HG03103 (cell line): ENCODE results near the gene FARS2.

Experiments
- ATAC-seq: cut with Tn5 transposase; IDR thresholded peaks from one replicate; pipeline ENCODE4 v1.9.1; 2021; ENCODE audit warnings: low read depth; ENCODE audit not compliant: unreplicated experiment

FARS2 gene

DNA sequence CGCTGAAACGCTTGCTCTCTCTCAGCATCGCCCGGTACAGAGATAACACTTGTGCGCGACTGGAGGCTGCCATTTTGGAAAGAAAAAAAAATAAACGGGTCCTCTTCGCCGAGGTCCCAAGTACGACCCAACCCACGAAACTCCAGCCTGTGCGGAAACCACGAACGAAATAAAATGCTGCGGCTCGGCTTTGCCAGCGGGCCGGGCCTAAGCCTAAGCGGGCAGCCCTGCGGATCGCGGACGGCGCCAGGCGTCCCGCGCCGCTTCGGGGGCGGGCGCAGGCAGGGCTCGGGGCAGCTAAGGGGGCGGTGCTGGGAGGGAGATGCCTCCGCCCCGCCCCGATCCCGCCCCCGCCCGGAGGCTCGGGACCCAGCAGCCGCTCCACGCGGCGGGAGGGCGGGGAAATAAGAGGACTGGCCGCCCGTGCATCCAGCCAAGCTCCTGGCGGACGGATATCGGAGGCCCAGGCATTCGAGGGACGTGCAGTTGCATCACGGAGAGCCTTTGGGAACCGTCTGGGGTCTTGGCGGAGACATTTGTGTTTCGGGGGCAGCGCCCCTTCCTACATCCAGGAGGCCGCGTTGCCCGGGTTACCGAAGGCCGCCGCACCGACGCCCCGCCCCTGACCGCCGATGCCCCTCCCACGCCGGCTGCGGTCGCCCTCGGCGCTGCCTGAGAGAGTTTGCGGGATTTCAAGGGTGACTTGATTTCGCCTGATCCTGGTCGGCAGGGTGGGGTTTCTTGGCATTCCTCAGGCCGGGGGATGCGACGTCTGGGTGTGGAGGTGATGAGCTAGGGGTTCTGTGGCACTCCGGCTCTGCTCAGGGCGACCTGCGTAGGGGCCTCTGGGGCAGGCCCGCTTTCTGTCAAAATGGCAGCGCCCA, at the start of gene FARS2, which contains the start of gene LYRM4:
Gene FARS2, plus strand, starts transcription at position 853 of the 884 bp plus-strand sequence.
Gene LYRM4, minus strand, starts transcription at position 290 of the 884 bp plus-strand sequence. Its CDS starts 217 bp downstream, at position 73.
- ATAC-seq = peak; percentile 60

DNA sequence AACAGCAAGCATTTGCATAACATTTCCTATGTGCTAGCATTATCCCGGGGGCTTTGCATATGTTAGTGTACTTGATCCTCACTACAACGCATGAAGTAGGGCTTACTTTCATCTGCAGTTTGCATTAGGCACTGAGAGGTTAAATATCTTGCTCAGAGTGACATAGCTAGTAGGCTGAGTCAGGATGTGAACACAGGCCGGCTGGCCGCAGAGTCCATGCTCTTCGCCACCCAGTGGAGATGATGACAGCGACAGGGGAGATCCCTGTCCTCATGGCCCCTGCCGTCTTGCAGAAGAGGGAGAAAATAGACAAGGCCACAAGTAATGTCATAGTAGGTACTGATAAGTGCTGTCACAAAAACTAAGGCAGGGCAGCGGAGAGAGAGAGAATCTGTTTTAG, 47.5 kb upstream of the FARS2 start:
- no peak for ATAC-seq

DNA sequence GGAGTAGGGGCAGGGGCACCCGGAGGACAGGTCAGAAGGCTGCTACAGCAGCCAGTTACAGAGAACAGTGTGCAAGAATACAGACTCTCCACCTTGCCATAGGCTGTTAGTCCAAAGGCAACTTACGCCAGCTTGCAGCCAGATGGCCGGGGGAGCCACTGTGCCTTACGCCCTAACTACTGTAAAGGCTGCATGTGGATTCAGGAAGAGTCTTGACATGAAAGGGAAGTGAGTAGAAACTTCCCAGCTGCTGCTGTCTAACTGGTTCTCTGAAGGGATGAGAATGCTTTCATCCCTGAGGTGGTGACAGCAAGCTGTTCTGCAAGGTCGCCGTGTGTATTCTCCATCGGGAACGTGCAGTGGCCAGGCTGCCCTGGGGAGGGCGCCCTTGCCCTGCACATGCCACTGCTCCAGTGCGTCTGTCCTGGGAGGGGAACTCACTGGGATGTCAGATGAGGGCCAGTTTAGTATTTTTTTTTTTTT, 46.7 kb upstream of the FARS2 start:
- ATAC-seq = no peak

DNA sequence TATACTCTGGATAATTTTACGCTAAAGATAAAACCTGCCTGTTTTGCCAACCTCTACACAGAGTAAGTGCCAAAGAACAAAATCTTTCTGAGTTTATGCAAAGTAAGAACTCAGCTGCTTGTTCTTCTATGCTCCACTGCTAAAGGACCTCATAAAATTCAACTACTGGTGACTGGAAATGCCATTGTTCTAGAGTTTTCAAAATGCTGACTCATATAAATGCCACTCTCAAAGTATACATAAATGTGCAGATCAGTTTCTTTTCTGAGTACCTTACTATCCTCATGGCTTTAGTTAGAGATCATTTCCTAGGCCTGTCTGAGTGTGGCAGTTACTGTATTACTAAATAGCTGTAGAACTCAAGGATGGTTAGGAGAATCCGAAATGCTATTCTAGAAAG, 46.2 kb upstream of the FARS2 start:
- no peak for ATAC-seq

DNA sequence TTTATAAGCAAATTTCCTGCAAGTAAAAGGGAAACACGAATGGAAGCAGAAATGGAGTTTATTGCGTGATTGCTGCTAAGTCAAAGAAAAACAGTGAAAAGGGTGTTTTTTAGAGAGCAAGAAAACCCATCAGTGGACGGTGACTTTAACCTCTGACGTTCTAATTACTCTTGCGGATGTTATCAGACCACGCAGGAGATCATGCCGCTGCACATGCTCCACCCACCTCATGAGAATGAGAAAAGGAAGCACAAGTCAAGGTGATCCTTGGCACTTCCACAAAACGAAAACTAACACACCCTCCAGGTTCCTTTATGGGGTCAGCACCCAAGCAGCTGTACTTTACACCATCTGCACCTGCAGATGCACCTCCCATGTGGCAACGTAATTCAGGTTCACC, 45.5 kb upstream of the FARS2 start:
- ATAC-seq = no peak

DNA sequence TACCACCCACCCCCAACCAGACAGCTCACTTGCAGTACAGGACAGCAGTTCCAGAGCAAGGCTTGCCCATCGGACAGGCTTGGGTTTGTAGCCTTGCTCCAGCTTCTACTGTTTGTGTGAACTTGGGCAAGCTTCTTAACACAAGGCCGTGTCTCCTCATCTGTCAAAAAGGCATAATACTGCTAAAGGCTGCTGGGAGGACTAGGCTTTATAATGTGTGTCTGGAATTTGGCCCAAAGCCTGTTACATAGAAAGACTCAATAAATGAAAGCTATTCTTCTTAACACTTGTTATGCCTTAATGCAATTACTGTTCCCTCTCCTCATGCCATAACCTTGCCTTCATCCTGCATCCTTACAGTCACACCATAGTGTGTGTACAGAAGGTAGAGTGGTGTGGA, 44.0 kb upstream of the FARS2 start:
- ATAC-seq = no peak

DNA sequence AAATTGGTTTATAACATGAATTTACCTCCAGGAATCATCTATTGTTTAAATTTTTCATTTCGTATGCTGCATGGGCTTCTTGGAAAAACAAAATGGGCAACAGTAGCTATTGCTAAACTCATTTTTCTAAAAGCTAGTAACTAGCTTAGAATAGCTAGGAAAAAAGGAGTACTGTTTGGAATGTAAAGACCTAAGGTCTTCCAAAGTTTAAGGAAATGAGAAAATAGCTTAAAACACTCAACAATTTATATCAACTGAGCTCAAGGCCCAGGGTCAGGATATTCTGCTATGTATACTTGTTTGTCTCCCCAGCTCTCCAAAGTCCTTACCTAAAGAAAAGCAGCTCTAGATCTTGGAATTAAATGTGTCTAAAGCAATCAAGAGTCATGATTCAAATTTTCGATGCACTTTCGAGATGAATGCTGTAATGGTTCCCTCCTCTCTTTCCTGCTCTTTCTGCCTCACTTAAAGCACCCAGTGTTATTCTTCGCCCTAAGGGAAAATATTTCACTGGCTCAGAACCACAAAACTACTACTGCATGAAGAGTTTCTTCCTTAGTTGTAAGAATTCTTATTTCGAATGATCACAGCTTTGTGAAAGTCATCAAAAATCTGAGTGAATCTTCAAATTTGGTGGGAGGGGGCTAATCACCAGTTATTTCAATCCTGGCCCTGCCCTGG, 42.2 kb upstream of the FARS2 start:
- no peak for ATAC-seq

DNA sequence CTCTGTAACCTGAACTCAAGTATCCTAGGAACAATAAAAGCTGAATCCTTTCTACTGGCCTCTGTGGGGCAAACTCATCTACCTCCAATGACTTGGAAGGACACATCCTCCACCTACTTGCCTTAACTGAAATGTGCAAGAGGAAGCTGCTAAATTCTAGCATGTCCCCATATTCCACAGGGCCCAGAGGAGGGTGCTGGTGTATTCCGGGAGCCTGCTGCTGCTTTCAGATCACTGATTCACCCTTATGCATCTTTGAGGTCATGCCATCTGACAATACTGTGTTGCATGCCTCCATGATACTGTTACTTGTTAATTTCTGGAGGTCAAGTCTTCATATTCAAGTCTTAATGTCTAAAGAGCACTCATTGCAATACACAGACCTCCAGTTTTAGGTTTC, 40.9 kb upstream of the FARS2 start:
- ATAC-seq = no peak

DNA sequence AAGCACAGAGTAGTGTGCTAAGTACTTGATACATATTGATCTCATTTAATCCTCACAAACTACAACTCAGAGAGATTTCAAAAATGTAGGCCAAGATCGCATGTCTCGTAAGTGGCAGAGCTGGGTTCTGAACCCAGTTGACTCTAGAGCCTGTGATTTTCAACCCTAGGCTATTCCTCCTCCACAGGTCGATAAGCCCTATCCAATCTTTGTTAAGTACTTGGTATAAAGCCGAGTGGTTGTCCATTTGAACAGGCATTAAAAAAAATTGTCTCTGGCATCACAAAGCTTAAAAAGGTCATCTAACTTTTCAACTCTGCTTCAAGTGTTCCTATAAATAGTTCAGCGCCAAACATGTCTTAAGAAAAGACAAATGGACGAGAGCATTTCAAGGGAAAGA, 38.0 kb upstream of the FARS2 start:
- ATAC-seq = no peak

DNA sequence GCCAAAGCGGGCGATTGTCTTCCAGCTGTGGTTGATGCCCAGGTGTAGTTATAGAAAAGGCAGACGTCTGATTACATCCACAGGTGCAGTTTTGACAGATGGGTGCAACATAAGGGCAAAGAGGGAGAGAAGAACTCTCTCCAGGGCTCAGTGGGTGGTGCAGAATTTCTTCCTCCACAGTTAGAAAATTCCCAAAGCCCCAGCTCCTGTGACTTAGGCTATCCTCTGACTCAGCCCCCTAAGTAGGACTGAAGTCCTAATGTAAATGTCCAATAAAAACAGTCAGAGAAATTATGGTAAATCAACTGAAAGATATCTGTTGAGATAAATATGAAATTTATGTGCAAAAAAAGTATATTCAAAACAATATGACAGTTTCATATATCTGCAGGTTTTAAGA, 32.0 kb upstream of the FARS2 start:
- no peak for ATAC-seq

DNA sequence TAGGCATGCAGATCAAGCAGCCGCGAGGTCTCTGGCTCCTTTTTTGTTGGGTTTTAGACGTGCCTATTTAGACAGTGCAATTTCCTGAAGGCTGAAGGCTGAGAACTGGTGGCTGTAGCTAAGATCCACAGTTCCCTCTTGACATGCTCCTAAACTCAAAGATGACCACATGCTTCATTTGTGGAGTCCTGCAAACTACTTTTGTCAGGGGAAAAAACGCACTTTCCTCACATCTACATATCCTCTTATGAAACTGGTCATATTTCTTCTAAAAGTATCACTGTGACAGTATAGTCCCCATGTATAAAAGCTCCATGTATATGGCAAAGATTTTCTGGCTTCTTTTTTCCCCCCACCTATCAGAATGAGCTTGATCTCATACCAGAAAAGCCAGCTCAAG, 31.2 kb upstream of the FARS2 start:
- no peak for ATAC-seq

DNA sequence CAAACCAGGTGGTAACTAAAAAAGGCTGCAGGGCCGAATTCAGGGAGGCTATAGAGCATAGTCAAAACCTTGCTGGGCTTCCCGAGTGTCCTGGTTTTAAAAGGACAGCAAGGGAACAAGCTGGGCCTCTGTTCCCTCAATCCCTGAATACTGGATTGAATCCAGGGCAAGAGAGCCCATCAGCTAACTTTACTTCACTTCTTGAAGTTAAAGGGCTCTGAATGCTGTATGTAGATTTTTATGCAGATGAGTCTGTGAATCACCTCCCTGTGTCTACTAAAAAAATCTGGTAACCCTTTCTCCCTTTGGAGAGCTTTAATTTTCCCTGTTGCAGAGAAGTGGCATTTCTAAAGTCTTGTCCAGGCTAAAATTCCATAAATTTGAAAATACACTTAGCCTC, 30.0 kb upstream of the FARS2 start:
- ATAC-seq = no peak

DNA sequence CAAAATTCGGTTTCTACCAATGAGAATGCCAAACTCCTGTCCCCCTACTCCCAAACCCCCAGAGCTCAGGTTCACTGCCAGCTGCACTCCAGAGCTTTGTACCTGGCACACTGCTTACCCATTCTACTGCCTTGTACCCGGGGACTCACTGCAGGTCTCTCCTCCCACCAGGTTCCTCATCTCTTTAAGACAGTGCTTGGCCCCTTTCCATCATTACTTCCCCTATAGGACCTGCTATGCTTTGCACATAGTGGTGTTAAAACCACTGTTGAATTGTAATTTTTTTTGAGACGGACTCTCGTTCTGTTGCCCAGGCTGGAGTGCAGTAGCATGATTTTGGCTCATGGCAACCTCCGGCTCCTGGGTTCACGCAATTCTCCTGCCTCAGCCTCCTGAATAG, 26.4 kb upstream of the FARS2 start:
- ATAC-seq = no peak

DNA sequence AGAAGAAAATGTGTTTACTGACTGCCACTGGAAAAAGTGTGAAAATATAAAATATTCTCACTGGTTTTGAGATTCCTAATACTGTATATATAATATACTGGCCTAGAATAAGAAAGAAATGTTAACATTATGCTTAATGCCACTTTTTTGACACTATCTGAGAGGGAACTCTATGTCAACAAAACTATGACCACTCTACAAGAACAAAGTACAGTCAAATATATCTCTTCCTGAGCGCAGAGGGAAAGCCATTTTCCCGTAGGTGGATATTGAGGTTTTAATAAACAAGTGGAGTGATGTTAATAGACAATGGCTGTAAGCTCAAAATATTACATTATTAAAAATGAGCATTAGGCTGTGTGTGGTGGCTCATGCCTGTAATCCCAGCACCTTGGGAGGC, 25.5 kb upstream of the FARS2 start:
- ATAC-seq = no peak

DNA sequence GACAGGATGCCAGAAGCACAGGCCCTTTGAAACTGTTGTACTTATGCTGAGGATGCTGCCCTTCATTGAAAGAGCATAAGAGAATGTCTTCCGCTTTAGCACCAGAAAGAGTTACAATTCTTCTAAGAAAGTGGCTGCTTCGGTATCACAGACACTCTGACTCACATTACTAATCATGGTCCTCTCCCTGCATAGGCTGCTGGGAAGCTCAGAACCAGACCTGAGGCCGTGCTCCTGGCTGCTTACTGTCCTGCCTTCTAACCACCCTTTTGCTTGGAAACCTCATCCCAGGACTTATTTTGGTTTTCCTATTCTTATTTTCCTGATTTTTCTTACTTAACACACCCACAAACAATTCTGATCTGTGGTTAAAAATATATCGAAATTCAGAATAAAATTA, 23.5 kb upstream of the FARS2 start:
- ATAC-seq = no peak

DNA sequence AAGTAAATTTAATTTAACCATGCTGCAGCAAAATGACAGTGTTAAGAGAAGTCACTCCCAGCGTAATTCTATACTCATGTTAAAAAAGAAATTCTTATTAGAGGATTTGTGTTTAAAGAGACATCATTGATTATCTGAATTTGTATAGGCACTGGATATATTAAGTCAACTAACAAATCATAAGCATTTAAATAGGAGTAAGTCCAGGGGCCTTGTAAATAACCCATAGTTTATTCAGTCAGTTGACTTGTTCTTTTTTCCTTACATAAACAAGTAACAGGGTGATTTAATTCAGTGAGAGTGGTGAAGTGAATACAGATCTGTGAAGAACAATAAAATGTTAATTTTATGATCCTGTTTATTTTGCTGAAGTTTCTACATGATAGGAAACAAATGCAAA, 23.0 kb upstream of the FARS2 start:
- no peak for ATAC-seq

DNA sequence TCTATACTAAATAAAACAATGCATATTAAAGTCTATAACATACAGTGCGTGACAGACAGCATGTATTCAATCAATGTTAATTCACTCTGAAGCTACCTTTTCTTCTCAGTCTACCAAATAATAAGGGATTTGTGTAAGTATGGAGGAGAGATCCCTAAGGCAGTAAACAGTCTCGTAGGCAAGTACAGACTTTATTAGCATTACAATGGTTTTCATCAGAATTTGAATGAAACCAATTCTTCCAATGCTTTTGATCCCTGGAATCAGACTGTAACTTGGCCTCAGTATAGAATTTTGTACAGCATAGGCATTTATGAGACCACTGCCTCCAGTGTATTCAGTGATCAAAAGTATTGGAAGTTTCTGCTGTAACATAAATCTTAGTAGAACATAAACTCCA, 20.1 kb upstream of the FARS2 start:
- ATAC-seq = no peak

DNA sequence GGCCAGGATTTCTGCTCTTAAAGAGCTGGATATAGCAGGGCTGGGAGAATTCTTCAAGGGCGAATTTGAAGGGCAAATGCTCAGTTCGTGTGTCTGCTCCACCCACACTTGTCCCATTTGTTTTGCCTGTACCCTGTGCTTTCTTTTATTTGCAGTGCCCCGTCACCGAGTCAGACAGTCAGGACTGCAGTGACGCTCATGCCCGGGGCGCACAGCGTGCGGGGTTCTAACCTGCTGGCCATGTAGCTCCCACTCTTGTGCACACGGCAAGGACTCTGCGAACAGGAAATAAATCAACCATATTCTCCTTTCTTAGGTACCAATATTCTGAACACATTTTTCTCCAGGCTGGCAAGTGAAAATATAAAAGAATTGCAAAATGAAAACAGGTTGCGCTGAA, 18.2 kb upstream of the FARS2 start:
- ATAC-seq = no peak

DNA sequence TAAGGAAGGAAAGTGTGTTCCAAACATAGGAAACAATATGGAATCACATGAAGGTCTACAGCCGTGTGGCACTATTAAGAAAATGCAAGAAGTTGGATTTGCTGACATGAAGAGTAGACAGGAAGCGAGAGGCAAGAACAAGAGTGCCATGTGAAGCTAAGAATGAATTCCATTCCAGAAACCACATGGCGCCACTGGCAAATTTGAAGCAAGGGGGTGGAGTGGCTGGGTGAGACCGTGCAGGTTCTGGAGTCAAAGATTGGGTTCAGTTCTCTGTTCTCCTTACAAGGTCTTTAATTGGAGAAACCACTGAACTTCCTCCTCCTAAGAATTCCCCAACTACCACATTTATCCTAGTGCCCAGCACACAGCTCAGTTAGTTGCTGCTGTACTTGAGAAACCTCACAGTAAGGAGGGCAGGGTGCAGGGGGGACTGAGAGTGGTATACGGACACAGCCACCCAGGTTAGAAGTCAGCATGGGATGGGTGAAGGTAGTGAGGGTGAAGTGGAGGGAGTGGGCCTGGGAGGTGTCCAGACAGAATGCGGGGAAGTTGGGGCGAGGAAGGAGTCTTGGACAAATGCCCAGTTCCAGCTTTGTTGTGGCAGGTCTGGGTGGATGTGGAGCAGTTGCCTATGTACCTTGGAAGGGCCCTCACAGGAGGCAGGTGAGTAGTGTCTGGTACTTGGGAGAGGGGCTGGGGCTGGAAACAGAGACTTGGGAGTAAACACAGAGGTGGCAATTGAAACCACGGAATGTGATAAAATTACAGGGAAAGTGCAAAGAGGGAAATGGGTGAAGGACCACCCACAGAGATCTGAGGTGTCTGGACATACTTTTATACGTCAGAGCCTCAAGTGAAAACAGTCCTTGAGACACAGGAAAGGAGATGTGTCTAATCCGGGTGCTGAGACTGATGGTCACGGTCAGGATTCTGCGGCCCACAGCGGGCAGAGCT, 14.9 kb upstream of the FARS2 start:
- no peak for ATAC-seq

DNA sequence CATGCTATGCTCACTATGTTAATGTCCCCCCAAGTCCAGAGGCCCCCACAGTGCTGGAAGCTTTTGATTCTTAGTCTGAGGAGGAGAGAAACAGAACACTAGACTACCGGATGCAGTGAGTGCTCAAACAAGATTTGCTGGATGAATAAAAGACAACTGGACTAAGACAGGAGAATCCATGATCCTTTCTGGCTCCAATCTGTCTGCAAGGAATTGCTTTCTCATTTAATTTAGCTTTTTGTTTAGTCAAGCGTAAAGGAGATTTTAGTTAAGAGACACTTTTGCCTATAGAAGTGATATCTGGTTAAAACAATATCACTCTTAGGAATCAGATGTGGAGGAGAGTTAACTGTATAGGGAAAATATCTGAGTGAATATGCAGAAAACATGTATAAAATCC, 14.1 kb upstream of the FARS2 start:
- ATAC-seq = no peak
